Mucosa of descending colon (tissue), 3 donors: ENCODE results near the gene SYTL3. TPM values are rescaled to one million over a fixed set of nuclear protein-coding genes. Genes with fewer than 3 reads are reported as not detected.
"Not testable (repeated sequence)": the region's sequence is repeated elsewhere in the genome, so short reads cannot be mapped to it uniquely, and the experiment has no call there.

ENCODE experiments used
- ATAC-seq: fragments of 200-7000 bp; cut with Tn5 transposase; one replicate; pipeline ENCODE4 v1.9.1; 2020; ENCODE audit warnings: mild to moderate bottlenecking, moderate library complexity
- DNase-seq, 3 donors: peaks; one replicate each; pipeline ENCODE4 v3.0.0-alpha.2; 2020
- H3K36me3 ChIP-seq: fragments of 200-600 bp; one replicate; pipeline ENCODE4 v1.8.0; 2021; ENCODE audit warnings: low read depth, mild to moderate bottlenecking
- H3K4me1 ChIP-seq: fragments of 200-600 bp; one replicate; pipeline ENCODE4 v1.8.0; 2021; ENCODE audit warnings: low read depth, mild to moderate bottlenecking
- H3K4me3 ChIP-seq: fragments of 200-600 bp; one replicate; pipeline ENCODE4 v1.8.0; 2021; ENCODE audit warnings: mild to moderate bottlenecking
- H3K9me3 ChIP-seq: fragments of 200-600 bp; one replicate; pipeline ENCODE4 v1.8.0; 2021; ENCODE audit warnings: mild to moderate bottlenecking
- intact Hi-C, 2 donors: fragments of 100-400 bp; cut with DNase I in 1 of 2; cut with micrococcal nuclease in 1 of 2; formaldehyde crosslinking; loops; one replicate each; pipeline versions ENCODE4 v1.11.0 to v1.11.1; 2022; cut with DNase I, micrococcal nuclease
- total RNA-seq, 3 donors: library from RNA; stranded (reverse); fragmentation: NEBNext Ultra II Directional in 2 of 3; extraction: Animal tissue kit (Norgen Biotek cat#: 25700) in 2 of 3; gene quantifications; one replicate each; pipeline versions ENCODE4 v1.2.1 to v1.2.4, GENCODE V29; 2021 to 2023
- TF ChIP-seq, protein P1 (sequence below): fragments of 200-600 bp; IDR thresholded peaks from one replicate; pipeline ENCODE4 v1.8.0; 2022; ENCODE audit warnings: antibody characterized with exemption, mild to moderate bottlenecking
- donor health status: DM: no; HTN: no; CAD: no; lungs with moderate emphysema.
- donor health status: DM: no; HTN: no; CAD: no.
- donor health status: DM: no; HTN: yes; CAD: no.

SYTL3 gene
- total RNA-seq, 3 donors from 2014 or later: 2.8 to 4.7 (median 4.4) TPM

DNA sequence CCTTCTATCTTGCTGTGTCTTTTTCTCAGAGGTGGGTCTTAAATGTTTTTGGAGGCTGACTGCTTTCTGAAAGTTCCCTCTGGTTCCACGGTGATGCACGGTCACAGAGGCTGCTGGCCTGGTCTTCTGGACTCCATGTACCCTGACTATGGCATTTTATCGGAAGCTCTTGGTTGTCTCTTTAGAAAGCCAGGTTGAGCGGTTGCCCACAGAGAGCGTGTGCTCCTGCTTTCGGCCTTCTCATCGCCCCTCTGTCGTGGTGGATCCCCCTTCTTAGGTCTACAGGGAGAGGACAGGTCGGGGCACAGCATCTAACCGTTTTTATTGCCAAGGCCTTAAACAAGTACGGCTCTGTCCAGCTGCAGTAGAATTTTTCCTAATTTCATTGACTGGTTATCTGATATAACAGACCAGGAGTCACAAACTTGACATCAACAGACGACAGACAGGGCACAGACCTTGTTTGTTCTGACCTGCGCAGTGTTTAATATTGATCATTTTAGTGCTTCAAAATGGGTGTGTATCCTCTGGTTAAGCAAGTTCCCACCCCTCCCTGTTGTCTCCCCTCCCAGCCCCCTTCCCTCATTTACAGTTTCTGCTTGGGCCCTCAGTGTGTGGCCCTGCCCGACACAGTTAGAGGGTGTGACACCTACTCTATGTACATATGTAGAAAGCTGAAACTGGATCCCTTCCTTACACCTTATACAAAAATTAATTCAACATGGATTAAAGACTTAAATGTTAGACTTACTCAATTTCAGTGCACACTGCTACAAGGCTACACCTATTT, 24.7 kb downstream of the SYTL3 start:
- no peaks in the 10 kb centered on the region for H3K4me1 ChIP-seq
- H3K36me3 ChIP-seq: no peaks in the 10 kb centered on the region
- H3K9me3 ChIP-seq: no peaks in the 10 kb centered on the region
- intact Hi-C loops: no loop called here
- DNase-seq (no peak), ATAC-seq (no peak)
- H3K4me3 ChIP-seq: no peak overlapping the region
- TF ChIP-seq, protein P1, sequence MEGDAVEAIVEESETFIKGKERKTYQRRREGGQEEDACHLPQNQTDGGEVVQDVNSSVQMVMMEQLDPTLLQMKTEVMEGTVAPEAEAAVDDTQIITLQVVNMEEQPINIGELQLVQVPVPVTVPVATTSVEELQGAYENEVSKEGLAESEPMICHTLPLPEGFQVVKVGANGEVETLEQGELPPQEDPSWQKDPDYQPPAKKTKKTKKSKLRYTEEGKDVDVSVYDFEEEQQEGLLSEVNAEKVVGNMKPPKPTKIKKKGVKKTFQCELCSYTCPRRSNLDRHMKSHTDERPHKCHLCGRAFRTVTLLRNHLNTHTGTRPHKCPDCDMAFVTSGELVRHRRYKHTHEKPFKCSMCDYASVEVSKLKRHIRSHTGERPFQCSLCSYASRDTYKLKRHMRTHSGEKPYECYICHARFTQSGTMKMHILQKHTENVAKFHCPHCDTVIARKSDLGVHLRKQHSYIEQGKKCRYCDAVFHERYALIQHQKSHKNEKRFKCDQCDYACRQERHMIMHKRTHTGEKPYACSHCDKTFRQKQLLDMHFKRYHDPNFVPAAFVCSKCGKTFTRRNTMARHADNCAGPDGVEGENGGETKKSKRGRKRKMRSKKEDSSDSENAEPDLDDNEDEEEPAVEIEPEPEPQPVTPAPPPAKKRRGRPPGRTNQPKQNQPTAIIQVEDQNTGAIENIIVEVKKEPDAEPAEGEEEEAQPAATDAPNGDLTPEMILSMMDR: no peak

DNA sequence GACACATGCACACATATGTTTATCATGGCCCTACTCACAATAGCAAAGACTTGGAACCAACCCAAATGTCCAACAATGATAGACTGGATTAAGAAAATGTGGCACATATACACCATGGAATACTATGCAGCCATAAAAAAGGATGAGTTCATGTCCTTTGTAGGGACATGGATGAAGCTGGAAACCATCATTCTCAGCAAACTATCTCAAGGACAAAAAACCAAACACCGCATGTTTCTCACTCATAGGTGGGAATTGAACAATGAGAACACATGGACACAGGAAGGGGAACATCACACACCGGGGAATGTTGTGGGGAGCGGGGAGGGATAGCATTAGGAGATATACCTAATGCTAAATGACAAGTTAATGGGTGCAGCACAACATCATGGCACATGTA, 27.2 kb downstream of the SYTL3 start:
- ATAC-seq, H3K4me1 ChIP-seq, H3K9me3 ChIP-seq, H3K4me3 ChIP-seq, DNase-seq, H3K36me3 ChIP-seq, intact Hi-C loops: not testable (repeated sequence)

DNA sequence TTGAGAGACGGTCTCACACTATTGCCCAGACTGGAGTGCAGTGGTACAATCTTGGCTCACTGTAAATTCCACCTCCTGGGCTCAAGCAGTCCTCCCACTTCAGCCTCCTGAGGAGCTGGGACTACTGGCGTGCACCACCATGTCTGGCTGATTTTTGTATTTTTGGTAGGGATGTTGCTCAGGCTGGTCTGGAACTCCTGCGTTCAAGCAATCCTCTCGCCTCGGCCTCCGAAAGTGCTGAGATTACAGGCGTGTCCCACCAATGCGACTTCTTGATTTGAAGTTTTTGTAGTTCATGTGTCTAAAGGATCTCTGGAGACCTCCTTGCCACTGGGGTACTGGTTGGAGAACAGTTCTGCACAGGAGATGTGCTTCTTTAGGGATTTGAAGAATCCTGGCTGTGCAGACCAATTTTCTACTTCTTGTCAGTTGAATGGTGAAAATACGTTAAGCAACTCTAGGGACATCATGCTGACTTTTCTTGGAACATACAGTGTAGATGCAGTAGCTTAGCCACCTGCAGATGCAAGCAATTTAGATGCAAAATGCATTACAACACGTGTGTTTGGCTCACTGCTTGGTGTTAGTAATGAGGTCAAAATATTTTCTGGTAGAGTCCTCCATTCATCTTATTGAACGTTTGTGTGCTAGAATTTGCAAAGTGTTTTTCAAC, 28.2 kb downstream of the SYTL3 start:
- DNase-seq: no peak
- intact Hi-C loops: no loop called here
- H3K36me3 ChIP-seq: no peaks in the 10 kb centered on the region
- no peak for ATAC-seq
- TF ChIP-seq, protein P1: no peak
- no peak overlapping the region for H3K4me3 ChIP-seq
- H3K9me3 ChIP-seq: no peaks in the 10 kb centered on the region
- no peaks in the 10 kb centered on the region for H3K4me1 ChIP-seq

DNA sequence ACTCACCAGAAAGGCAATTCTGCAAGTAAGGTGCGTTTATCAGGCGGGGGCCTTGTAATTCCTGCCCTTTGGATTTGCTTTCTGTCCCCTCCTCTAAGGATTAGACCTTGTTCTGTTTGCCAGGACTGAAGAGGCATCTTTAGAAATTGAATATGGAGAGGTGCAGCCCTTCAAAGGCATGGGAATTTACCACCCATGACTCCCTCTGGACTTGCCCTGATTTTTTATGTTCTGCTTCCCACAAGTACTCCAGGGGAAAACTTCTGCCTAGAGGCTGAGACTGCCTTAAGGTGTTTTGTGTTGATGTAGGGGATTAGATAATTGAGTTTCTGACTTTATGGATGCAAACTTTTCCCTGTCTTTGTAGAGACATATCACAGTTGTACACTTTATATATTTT, 30.2 kb downstream of the SYTL3 start:
- TF ChIP-seq, protein P1: no peak

DNA sequence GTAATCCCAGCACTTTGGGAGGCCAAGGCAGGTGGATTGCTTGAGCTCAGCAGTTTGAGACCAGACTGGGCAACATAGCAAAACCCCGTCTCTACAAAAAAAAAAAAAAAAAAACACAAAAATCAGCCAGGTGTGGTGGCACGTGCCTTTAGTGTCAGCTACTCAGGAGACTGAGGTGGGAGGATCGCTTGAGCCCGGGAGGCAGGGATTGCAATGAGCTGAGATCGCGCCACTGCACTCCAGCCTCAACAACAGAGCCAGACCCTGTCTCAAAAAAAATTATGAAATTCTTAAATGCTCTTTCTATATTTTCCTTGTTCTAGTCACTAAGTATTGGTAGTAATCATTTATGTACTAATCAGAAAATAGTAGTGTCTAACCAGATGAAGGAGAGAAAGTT, 30.6 kb downstream of the SYTL3 start:
- TF ChIP-seq, protein P1: no peak
- Histone ChIP-seq H3K36me3 (no peaks in the 10 kb centered on the region), H3K9me3 (no peaks in the 10 kb centered on the region), H3K4me1 (no peaks in the 10 kb centered on the region), H3K4me3 (no peak overlapping the region)
- intact Hi-C loops: no loop called here
- DNase-seq: no peak
- ATAC-seq: no peak

More for the DNA sequence above, 30.2 kb downstream of the SYTL3 start:
- no peaks in the 10 kb centered on the region for H3K4me1 ChIP-seq
- intact Hi-C loops: no loop called here
- no peaks in the 10 kb centered on the region for H3K36me3 ChIP-seq
- ATAC-seq (no peak), DNase-seq (no peak)
- no peaks in the 10 kb centered on the region for H3K9me3 ChIP-seq
- H3K4me3 ChIP-seq: no peak overlapping the region

DNA sequence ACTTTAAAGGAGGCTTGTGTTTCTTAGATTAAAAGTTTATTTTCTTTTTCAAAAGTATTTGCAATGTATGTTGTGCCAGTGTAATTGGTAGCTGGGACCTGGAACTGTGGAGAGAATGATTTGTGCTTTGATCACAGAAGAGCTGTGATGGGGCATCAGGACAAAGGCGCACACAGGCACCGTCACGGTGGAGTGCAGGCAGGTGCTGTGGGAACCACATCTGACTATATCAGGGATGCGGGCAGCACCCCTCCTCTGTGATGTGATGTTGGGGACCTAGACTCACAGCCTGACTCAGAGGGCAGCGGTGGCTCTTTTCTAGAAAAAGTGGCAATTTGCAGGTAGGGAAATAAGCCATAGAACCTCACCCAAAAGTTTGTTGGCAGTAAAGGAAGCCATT, 34.5 kb downstream of the SYTL3 start:
- Histone ChIP-seq H3K4me3 (no peak overlapping the region), H3K36me3 (no peaks in the 10 kb centered on the region), H3K4me1 (no peaks in the 10 kb centered on the region), H3K9me3 (no peaks in the 10 kb centered on the region)
- TF ChIP-seq, protein P1: no peak
- ATAC-seq (no peak), DNase-seq (no peak)
- intact Hi-C loops: no loop called here
